DOHH2 (cell line): ENCODE data around the gene C6orf89.

ENCODE experiments used
- H3F3A ChIP-seq: fragments of 200-600 bp; sonication (generic), shearing (Covaris generic); 2 replicates; pipeline ENCODE4 v1.6.0; 2016; ENCODE audit warnings: antibody characterized with exemption, mild to moderate bottlenecking; ENCODE audit not compliant: control insufficient read depth, insufficient read depth
- H3K27ac ChIP-seq: fragments of 200-600 bp; sonication (generic); 2 replicates; pipeline ENCODE4 v1.5.1; 2014; ENCODE audit warnings: low read depth, mild to moderate bottlenecking, low read length, moderate library complexity
- H3K27me3 ChIP-seq: fragments of 200-600 bp; sonication (generic); 2 replicates; pipeline ENCODE4 v1.6.1; 2014; ENCODE audit warnings: mild to moderate bottlenecking, low read length, mixed read lengths; ENCODE audit not compliant: control insufficient read depth
- H3K36me3 ChIP-seq: fragments of 200-600 bp; sonication (generic); 2 replicates; pipeline ENCODE4 v1.6.1; 2014; ENCODE audit warnings: mild to moderate bottlenecking, low read length, moderate library complexity, mixed read lengths; ENCODE audit not compliant: control insufficient read depth
- H3K4me1 ChIP-seq: fragments of 200-600 bp; sonication (generic); 2 replicates; pipeline ENCODE4 v1.6.1; 2014; ENCODE audit warnings: mild to moderate bottlenecking, low read length, mixed read lengths; ENCODE audit not compliant: control insufficient read depth
- H3K4me2 ChIP-seq: fragments of 200-600 bp; sonication (generic); 2 replicates; pipeline ENCODE4 v1.6.0; 2014; ENCODE audit warnings: mild to moderate bottlenecking, low read length, moderate library complexity
- H3K4me3 ChIP-seq: fragments of 200-600 bp; sonication (generic); 2 replicates; pipeline ENCODE4 v1.5.1; 2014; ENCODE audit warnings: mild to moderate bottlenecking, low read length, mixed read lengths
- H3K79me2 ChIP-seq: fragments of 200-600 bp; sonication (generic); 2 replicates; pipeline ENCODE4 v1.6.1; 2014; ENCODE audit warnings: mild to moderate bottlenecking, low read length, mixed read lengths; ENCODE audit not compliant: control insufficient read depth
- H3K9me2 ChIP-seq: fragments of 200-600 bp; sonication (generic); replicated peaks from 2 replicates; pipeline ENCODE4 v1.6.1; 2014; ENCODE audit warnings: mild to moderate bottlenecking, low read length, mixed read lengths; ENCODE audit not compliant: control insufficient read depth
- H3K9me3 ChIP-seq: fragments of 200-600 bp; sonication (generic); 2 replicates; pipeline ENCODE4 v1.6.1; 2014; ENCODE audit warnings: antibody characterized with exemption, low read length, mixed read lengths; ENCODE audit not compliant: control insufficient read depth, insufficient read depth
- H4K20me1 ChIP-seq: fragments of 200-600 bp; sonication (generic); 2 replicates; pipeline ENCODE4 v1.6.0; 2014; ENCODE audit warnings: low read depth, mild to moderate bottlenecking, antibody characterized with exemption, low read length, moderate library complexity; ENCODE audit not compliant: control insufficient read depth, insufficient read depth
- CTCF ChIP-seq: fragments of 200-600 bp; sonication (generic); IDR thresholded peaks from one replicate; pipeline ENCODE4 v1.5.1; 2014; ENCODE audit warnings: antibody characterized with exemption, mild to moderate bottlenecking, low read depth, low read length; ENCODE audit not compliant: poor library complexity, severe bottlenecking
- EZH2phosphoT487 ChIP-seq: fragments of 200-600 bp; sonication (generic); IDR thresholded peaks from 2 replicates; pipeline ENCODE4 v1.6.1; 2017; ENCODE audit warnings: borderline replicate concordance, mild to moderate bottlenecking, antibody characterized with exemption, low read length, moderate library complexity, mixed read lengths

The C6orf89 gene

GRCh38 chr6:36971921-36972673 is 86.3 kb downstream of the C6orf89 start:
- no peaks in the 10 kb centered on the region for H3K27me3 ChIP-seq
- no peaks in the 10 kb centered on the region for H3K4me1 ChIP-seq
- no peaks in the 10 kb centered on the region for H3K79me2 ChIP-seq
- H4K20me1 ChIP-seq = no peaks in the 10 kb centered on the region
- H3K9me3 ChIP-seq = no peaks in the 10 kb centered on the region
- H3K27ac ChIP-seq = no peak overlapping the region
- no peak overlapping the region for H3K4me3 ChIP-seq
- H3K36me3 ChIP-seq = peaks cover 98% of the 10 kb centered on the region
- H3K9me2 ChIP-seq = no peaks in the 10 kb centered on the region
- H3F3A ChIP-seq = no peaks in the 10 kb centered on the region
- TF ChIP-seq EZH2phosphoT487 (no peak), CTCF (no peak)
- H3K4me2 ChIP-seq = no peak overlapping the region

GRCh38 chr6:36973190-36973589 is 87.4 kb downstream of the C6orf89 start:
- no peaks in the 10 kb centered on the region for H3K4me1 ChIP-seq
- H3K27me3 ChIP-seq = no peaks in the 10 kb centered on the region
- no peaks in the 10 kb centered on the region for H3K79me2 ChIP-seq
- peaks cover 98% of the 10 kb centered on the region for H3K36me3 ChIP-seq
- H3K4me2 ChIP-seq = no peak overlapping the region
- H4K20me1 ChIP-seq = no peaks in the 10 kb centered on the region
- H3K4me3 ChIP-seq = no peak overlapping the region
- TF ChIP-seq CTCF (no peak), EZH2phosphoT487 (no peak)
- no peaks in the 10 kb centered on the region for H3F3A ChIP-seq
- H3K9me3 ChIP-seq = no peaks in the 10 kb centered on the region
- H3K9me2 ChIP-seq = no peaks in the 10 kb centered on the region
- no peak overlapping the region for H3K27ac ChIP-seq

GRCh38 chr6:36973647-36974046 is 87.9 kb downstream of the C6orf89 start:
- Histone ChIP-seq H3K27me3 (no peaks in the 10 kb centered on the region), H3K36me3 (peaks cover 98% of the 10 kb centered on the region), H3K4me3 (no peak overlapping the region), H3K4me2 (no peak overlapping the region), H3K27ac (no peak overlapping the region), H3K79me2 (no peaks in the 10 kb centered on the region), H3K9me3 (no peaks in the 10 kb centered on the region), H3K4me1 (no peaks in the 10 kb centered on the region), H4K20me1 (no peaks in the 10 kb centered on the region), H3K9me2 (no peaks in the 10 kb centered on the region), H3F3A (no peaks in the 10 kb centered on the region)
- TF ChIP-seq CTCF (no peak), EZH2phosphoT487 (no peak)
